ENCODE data around the gene KSR1.
"Not testable (repeated sequence)": the region's sequence is repeated elsewhere in the genome, so short reads cannot be mapped to it uniquely, and the experiment has no call there.

KSR1 gene

DNA sequence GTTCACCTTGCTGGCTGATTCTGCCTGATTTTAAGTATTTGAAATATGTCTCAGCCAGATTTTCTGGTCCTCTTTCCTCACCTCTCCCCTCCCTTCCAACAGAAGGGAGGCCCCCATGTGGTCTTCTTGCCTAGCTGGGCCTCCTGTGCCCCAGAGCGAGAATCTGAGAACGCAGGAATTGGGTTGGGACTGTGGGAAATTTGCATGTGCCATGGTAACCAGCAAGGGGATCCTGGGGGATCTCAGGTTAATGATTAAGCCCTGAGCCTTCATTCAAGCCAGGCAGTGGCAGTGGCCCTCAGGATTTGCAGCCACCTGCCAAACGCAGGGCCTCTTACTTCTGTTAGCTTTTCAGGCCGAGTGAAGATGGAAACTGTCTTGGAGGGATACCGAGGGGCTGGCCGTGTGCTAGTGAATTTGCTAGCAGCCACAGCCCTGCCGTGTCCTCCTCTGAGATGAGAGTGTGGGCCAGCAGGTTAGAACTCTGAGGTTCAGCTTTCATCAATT lies 40.2 kb downstream of the KSR1 start:
- DNase-seq = no peak

DNA sequence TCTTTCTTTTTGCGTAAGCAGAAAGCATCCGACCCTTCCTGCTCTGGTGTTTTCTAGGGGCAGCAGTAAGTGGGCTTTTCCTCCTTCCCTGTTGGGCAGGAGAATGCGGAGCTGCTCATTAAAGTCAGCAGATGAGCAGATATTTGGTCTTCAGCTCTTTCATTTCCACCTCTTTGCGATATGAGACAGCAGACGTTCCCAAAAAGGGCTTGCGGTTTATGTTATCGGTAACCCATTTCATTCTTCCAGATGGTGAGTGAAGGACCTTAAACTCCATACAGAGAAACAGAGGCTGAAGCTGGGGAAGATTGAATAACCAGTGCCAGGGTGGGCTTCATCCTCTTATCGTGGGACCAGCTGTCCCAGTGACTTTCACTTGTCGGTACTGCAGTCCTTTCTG lies 40.7 kb downstream of the KSR1 start:
- DNase-seq = no peak

DNA sequence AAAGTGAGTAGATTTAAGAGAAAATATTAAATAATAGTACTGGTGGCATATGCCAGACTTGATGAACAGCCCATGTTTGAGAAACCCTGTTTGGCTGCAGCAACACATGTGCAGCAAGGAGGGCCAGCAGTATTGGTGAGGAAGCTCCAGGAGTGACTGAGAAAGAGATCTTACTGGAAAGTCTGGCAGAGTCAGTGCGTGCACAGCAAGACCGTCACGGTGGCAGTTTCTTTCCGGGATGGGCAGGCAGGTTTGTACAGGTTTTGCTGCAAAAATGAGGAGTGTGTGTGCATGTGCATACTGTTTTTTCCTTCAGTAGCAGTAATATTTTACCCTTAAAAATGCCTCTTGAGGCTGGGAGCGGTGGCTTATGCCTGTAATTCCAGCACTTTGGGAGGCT lies 41.4 kb downstream of the KSR1 start:
- no peak for DNase-seq

DNA sequence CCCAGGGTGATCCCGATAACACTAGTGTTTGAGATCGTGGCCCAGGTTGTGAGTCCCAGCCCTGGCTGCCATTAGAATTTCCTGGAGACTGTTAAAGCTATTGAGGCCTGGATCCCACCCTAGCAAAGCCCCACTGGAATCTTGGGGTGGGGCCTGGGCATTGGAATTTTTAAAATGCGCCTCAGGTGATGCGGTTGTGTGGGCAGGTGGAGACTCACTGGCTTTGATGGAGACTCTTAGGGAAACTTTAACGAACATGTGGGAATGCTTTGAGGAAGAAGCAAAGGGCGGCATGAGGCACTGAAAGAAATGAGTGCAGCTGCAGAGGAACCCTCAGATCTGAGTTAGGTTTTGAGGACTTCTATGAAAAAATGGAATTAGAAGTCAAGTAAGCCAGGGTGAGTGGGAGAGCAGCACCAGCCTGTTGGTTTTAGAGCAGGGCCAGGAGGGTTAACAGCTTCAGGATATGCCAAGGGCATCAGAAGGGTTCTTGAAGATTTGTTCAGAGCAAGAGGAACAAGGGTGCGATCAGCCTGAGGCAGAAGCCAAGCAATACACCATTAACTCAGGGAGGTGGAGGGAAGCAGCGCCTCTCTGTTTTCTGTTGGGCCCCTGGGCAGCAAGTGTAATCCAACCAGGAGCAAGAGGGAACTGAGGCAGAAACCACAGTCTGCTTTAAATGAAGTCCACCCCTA lies 42.5 kb downstream of the KSR1 start:
- DNase-seq = no peak

DNA sequence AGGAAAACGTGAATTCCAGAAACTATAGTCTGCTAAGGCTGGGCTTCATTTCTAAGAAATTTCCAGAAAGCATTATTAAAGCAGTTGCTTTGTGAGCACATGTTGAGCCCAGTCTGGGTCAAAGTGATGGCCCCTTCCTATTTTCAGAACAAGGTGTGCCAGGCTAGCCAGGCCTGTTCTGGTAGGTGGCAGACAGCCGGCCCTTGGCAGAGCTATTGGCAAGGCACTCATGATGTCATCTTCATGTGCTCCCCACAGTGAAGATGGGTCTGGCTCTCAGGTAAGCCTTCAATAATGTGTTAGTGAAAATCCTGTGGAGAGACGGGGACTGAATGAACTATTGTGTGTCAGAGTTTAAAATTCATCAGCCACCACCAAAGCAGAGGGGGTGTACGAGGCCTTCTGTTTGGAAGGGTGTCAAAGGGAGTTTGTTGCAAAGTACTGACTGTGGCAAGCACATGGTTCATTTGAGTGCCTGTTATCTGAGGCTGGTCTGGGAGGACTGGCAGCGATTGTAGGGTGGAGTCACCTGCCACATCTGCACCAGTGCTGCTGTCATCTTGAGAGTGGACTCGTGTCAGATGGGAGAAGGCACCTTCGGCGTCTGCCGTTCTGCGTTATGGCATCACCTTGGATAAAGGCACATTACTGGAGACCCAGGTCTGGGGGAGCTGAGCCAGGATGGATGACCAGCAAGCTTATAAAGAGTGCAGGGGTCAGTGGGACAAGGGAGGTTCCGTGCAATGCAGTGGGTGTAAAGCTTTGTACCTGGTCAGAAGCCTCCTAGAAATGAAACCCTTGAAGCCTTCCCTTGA lies 43.4 kb downstream of the KSR1 start:
- no peak for DNase-seq

DNA sequence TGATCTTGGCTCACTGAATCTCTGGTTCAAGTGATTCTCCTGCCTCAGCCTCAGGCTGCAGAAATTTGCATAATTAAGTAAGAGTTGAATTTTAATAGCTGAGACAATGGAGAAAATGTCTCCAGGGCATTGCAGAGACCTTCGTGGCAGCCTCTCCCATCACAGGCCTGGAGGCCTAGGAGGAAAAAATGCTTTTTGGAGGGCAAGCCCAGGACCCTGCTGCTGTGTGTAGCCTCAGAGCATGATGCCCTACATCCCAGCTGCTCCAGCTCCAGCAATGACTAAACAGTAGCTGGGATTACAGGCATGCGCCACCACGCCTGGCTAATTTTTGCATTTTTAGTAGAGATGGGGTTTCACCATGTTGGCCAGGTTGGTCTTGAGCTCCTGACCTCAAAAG lies 45.1 kb downstream of the KSR1 start:
- not testable (repeated sequence) for DNase-seq

DNA sequence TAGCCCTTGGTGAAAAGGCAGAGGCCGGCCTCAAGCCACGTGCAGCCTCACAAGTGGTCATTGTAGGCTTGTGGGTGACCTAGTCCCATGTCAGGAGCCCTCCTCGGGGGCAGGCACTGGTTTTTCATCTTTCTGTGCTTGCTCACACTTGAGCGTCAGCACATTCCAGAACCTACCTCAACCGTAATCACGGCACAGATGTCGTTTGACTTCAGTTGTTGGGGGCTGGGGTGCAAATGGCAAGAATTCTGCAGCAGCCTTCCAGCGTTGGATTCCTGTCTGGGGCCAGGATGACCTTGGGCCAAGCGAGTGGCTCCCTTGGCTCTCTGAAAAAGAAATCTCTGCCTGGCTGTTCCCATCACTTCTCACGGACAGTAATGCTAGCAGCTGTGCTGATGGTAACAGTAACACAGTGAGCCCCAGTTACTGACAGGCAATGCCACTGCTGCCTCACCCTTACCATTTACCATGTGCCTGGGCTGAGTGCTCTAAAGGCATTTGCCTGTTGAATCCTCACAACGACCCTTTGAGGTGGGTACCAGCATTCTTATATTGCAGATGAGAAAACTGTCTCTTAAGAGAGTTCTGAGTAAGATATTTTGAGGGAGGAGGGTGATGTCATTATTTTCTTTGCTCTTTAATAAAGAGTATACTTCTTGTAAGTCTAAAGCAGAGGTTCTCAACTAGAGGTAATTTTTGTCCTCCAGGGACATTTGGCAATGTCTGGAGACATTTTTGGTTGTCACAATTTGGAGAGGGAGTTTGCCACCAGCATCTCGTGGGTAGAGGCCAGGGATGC lies 46.5 kb downstream of the KSR1 start:
- DNase-seq = no peak

DNA sequence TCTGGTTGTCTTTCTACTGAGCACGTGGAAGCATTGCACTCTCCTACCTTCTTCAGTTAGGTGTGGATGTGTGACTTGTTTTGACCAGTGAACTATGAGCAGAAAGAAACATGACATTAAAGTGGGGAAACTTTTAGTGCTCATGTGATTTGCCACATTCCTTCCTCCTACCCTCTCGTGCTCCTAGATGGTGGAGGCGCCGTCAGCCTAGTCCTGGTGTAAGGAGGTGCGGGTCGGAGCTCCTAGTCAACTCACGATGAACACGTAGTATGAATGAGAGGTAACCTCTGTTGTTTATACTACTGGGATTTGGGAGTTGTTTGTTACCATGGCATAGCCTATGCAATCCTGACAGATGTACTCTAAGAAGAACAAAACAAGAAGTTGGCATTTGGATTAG lies 47.4 kb downstream of the KSR1 start:
- no peak for DNase-seq

DNA sequence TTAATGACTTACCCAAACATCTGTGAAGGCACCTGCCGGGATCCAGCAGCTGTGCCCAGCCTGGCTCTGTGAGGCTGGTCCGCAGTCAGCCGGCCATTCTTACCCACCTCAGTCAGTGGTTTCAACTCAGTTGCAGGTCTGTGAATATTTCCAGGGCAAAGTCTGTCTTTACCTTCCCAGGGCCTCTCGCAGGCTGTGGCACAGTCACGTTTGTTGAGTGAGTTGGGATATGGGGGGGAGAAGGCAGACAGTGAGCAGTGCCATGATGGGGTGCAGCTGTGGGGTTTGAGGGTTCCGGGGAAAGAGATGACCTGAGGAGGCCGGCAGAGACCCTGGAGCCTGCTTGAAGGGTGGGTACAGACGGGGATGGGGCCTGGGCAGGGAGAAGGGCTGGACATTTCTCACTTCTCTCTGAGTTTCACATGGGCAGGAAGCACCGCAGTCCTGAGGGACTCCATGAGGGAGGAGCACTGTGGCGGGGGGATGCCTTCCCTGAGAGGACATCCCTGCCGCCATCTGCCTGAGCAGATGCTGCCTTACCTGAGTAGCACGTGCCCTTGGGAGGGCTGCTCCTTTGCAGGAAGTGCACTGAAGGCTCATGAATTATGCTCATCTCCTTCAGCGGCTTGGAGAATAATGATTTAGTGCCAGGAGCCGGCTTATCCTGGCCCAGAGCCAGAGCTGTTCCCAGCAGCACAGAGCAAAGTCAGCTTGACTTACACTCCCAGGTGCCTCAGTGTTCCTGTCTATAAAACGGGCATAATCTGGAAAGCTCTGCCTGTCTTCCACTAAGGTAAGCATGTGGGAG lies 48.1 kb downstream of the KSR1 start:
- DNase-seq = no peak

DNA sequence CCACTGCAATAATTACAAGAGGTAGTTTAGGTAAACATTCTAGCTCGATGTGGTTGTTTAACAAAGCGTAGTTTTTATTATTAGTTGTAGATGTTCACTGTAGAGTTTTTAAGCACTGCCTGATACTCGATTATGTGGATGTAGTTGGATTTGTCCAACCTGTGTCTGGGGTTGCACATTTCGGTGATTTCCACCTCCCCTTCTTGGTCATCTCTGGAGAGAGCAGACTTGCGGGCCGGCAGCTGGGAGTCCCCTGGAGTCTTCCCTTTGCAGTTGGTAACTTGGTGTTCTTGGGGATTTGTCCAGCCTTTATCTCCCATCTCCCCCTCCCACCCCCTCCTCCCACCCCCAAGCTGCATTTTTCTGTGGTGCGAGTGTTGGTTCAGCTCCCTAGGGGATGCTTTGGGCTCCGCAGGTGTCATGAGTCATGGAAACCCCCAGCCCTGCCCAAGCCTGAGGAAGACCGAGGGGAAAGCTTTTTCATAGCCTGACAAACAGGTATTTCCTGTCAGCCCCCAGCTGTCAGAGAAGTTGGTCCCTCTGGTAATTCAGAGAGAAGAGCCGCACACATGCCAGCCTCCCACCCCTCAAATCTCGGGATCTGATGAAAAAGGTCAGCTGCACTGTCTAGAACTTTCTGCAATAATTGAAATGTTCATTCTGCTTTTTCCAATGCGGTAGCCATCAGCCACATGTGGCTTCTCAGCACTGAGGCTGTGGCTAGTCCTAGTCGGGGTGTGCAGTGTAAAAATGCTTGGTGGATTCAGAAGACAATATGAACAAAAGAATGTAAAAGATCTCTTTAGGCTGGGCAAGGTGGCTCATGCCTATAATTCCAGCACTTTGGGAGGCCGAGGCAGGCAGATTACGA lies 50.3 kb downstream of the KSR1 start:
- DNase-seq = no peak

DNA sequence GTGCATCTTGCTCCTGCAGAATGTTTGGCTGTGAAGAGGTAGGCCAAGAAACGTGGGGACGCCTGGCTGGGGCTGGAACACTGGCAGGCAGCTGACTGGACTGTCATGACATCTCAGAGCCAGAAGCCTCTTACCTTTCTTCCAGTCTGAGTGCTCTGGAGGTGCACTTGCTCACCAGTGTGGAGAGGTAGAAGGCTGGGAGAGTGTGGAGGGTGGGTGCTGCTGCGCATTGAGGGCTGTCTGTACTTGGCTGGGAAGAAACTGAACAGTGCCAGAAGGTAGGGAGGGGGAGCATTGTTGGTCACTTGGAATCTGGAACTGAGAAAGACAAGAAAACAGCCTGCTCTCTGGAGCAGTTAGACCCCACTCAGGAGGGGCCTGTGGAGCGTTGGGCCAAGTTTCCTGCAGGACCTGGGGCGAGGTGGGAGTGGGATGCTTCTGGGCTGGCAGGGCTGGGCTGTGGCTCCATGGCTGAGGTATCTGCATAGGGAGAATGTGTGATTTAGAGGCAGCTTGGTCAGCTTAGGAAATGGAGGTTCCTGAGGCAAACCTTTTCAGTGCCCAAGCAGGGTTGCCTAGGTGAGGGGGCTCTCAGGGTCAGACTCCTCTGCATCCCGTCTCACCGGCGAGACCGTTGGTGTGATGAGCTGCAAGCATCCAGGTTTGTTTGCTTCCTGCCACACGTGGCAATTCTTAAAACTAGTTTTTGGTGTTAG lies 55.1 kb downstream of the KSR1 start:
- no peak for DNase-seq

DNA sequence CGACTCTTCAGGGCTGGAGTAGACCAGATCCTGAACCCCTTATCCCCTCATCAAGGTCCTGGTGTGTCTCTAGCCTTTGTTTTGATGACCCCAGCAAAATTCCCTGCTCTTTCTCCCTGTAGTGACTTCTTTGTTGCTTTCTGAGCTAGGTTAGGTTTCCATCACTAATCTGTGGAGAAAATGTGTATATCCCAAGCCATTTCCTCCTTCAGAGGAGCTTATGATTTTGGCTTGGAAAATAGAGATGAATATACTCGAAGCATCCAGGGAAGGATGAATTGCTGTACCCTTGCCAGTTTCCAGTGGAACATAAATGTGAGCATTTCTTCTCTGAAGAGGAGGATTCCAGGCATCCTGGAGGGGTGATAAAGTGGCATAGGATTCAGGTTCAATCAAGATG lies 55.8 kb downstream of the KSR1 start:
- no peak for DNase-seq

DNA sequence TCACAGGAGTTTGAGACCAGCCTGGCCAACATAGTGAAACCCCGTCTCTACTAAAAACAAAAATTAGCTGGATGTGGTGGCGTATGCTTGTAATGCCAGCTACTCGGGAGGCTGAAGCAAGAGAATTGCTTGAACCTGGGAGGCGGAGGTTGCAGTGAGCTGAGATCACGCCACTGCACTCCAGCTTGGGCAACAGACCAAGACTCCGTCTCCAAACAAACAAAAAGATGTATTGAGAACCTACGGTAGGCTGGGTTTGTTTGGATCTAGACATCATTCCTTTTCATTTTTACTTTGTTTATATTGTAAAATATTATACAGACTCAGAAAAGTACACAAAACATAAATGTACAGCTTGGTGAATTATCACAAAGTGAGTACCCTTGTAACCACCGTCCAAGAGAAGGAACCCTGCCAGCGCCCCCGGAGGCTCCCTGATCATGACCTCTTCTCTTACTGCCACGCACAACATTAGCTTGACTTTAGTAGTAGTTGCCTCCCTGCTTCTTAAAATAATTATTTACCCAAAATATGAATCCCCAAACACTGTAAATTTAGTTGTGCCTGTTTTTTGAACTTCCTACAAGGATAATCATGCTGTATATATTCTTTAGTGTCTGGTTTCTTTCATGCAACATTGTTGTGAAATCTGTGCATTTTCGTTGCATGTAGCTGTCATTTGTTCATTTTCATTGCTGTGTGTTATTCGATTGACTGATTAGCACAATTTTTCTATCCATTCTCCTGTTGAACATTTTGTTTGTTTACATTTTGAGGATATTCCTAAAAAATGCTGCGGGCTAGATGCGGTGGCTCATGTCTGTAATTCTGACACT lies 56.5 kb downstream of the KSR1 start:
- DNase-seq = no peak

DNA sequence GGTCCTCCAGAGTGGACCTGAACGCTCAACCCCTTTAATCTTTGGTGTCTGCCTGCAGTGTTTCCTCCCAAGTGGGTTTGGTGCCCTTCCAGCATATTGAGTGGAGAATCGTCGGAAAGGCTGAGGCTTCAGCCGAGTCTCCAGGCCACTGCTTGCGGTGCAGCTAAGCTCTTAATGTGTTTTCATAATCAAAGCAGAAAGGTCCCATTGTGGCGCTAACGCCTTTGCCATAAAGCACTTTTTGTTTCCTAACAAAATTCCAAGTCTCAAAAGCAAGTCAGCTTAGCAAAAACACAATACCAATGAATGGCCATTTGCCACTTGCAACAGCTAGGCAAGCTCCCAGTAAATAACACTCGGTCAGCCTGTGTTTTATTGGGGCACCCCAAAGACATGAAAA lies 57.6 kb downstream of the KSR1 start:
- DNase-seq = no peak

DNA sequence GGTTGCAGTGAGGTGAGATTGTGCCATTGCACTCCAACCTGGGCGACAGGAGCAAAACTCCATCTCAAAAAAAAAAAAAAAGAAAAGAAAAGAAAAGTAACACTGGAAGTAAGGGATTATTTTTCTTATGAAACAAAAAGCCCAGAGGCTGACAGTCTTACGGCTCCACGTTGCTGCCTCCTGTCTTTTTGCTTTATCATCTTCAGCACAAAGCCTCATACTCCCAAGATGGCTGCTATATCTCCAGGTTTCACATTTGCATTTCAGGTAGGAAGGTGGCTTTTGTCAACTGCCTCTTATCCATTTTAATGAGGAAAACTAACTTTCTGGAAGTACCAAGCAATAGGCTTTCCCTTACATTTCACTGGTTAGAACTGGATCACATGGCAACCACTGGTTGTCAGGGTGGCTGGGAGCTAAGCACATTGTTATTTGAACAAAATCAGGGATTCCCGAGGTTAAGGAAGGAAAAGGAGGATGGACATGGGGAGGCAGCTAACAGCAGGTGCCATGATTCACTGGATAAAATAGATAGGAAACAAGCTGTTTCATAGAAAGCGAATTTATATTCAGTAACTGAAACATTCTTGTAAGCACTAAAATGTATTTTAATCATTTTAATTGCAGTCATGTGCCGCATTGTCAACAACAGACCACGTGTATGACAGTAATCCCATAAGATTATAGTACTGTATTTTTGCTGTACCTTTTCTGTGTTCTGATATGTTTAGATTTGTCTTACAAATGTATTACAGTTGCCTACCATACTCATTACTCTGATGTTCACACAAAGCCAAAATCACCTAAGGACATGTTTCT lies 58.6 kb downstream of the KSR1 start:
- no peak for DNase-seq

DNA sequence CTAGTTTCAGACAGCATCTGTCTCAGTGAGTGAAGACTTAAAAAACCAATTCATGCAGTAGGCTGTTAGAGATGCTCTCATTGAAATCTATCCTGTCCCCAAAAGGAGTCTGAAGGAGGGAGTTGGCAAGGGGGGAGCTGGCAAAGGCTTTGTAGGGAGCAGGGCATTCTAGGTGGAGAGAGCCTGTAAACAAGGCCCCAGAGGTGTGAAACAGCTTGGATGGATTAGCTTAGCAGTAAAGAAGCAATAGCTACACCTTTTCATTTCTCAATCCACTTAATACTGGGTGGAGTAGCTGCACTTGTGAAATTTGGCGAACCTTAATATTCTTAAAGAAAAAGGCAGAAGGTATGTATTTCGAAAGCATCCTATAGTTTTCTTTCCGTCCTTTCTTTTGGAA lies 61.8 kb downstream of the KSR1 start:
- no peak for DNase-seq

DNA sequence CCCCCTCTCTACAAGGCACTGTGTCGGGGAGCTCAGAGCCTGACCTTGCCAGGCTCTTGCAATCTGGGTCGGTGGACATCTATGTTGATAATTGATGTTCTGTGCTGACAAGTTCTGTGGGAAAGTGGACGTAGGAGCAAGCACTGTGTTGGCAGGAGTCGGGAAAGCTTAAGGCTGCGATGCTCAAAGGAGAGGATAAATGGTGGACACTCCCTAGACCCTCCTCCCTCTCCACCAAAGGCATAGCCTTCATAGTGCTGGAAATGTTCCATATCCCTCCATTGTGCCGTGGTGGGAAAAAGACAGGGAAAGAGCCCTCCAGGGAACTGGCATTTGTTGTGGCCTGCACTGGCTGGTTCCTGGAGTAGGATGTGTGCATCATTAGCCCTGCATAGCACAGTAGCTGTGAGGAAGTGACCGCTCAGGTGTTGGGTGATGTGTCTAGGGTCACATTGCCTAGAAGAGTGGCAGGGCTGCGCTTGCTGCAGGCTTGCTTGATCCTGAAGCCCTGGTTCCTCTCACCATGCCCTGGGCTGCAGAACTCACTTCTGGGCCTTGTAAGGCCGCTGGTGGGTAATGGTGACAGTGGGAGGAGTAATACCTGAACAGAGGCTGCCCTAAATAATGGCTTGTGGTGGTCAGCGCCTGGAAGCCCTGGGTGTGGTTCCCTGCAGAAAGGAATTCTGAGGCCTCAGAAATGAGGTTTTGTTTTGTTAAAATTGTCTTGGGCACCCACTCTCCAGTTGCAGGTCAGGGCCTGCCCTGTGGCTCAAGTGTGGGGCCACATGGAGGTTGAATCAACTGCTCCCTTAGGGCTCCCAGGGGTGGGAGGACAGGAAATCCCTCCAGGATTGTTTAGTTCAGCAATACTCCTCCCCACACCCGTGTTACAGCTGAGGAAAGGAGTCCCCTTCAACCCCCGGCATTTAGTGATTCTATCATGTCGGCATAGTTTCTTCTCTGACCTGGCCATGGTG lies 62.6 kb downstream of the KSR1 start:
- DNase-seq = no peak

DNA sequence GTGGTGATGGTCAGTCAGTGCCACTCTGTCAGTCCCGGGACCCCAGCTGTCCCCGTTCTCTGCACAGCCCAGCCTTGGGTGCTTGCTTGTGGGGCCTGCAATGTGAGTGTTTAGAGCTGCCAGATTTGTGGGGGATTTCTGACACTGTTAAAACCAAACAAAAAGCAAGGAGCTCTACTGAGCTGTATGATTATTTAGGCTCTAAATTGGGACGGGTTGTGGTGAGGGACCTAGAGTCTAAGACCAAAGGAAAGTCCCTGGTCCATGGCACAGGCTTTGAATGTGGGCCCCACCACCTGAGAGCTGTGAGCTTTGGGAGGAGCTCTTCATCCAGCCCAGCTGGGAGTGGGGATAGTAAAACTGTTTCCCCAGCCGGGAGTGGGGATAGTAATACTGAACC lies 63.3 kb downstream of the KSR1 start:
- no peak for DNase-seq

All from retina (tissue), 1 donor.